H9 (cell line): ENCODE results near the gene TAOK1. TPM values are rescaled to one million over a fixed set of nuclear protein-coding genes. Genes with fewer than 3 reads are reported as not detected.

ENCODE experiments used
- DNase-seq: peaks from one replicate; pipeline ENCODE4 v3.0.0-alpha.2; 2017
- H2AFZ ChIP-seq: one replicate; pipeline ENCODE4 v1.6.1; 2013; ENCODE audit warnings: mild to moderate bottlenecking, low read length, control low read depth, moderate library complexity
- H2AK5ac ChIP-seq: 2 replicates; pipeline ENCODE4 v1.6.1; 2013; ENCODE audit warnings: low read length, control low read depth, mixed read lengths; ENCODE audit not compliant: insufficient read length
- H2BK120ac ChIP-seq: one replicate; pipeline ENCODE4 v1.6.1; 2013; ENCODE audit warnings: low read depth, mild to moderate bottlenecking, low read length, control low read depth, inconsistent platforms; ENCODE audit not compliant: poor library complexity, severe bottlenecking
- H2BK12ac ChIP-seq: 2 replicates; pipeline ENCODE4 v1.6.1; 2013; ENCODE audit warnings: low read length, control low read depth, mixed read lengths, low read depth; ENCODE audit not compliant: insufficient read length
- H2BK15ac ChIP-seq: 2 replicates; pipeline ENCODE4 v1.6.1; 2013; ENCODE audit warnings: low read depth, low read length, control low read depth
- H2BK20ac ChIP-seq: one replicate; pipeline ENCODE4 v1.6.1; 2013; ENCODE audit warnings: low read depth, mild to moderate bottlenecking, low read length, control low read depth, inconsistent platforms; ENCODE audit not compliant: poor library complexity, severe bottlenecking
- H2BK5ac ChIP-seq: 2 replicates; pipeline ENCODE4 v1.6.1; 2013; ENCODE audit warnings: low read length, control low read depth, mixed read lengths; ENCODE audit not compliant: insufficient read length
- H3K14ac ChIP-seq: 2 replicates; pipeline ENCODE4 v1.6.1; 2013; ENCODE audit warnings: low read length, control low read depth; ENCODE audit not compliant: insufficient read depth
- H3K18ac ChIP-seq: 2 replicates; pipeline ENCODE4 v1.6.1; 2013; ENCODE audit warnings: low read depth, mild to moderate bottlenecking, mixed read lengths, low read length, control low read depth; ENCODE audit not compliant: insufficient read length
- H3K23ac ChIP-seq: 2 replicates; pipeline ENCODE4 v1.6.1; 2013; ENCODE audit warnings: low read length, control low read depth, mixed read lengths, low read depth; ENCODE audit not compliant: insufficient read length
- H3K23me2 ChIP-seq: 2 replicates; pipeline ENCODE4 v1.6.1; 2013; ENCODE audit warnings: low read depth, mild to moderate bottlenecking, mixed read lengths, low read length, control low read depth; ENCODE audit not compliant: insufficient read length, poor library complexity, severe bottlenecking
- H3K27ac ChIP-seq: 2 replicates; pipeline ENCODE4 v1.5.1; 2013; ENCODE audit warnings: low read length, control low read depth, mixed read lengths, low read depth; ENCODE audit not compliant: insufficient read length
- H3K27me3 ChIP-seq: 2 replicates; pipeline ENCODE4 v1.6.1; 2013; ENCODE audit warnings: low read length, control low read depth, inconsistent platforms; ENCODE audit not compliant: insufficient read depth
- H3K4ac ChIP-seq: 2 replicates; pipeline ENCODE4 v1.6.1; 2013; ENCODE audit warnings: low read depth, mild to moderate bottlenecking, control low read depth, inconsistent platforms, low read length, moderate library complexity
- H3K4me1 ChIP-seq: 2 replicates; pipeline ENCODE4 v1.6.1; 2013; ENCODE audit warnings: low read length, control low read depth, inconsistent platforms; ENCODE audit not compliant: insufficient read depth
- H3K4me2 ChIP-seq: 2 replicates; pipeline ENCODE4 v1.6.1; 2013; ENCODE audit warnings: low read length, control low read depth, mixed read lengths; ENCODE audit not compliant: insufficient read length, insufficient read depth
- H3K56ac ChIP-seq: 2 replicates; pipeline ENCODE4 v1.6.1; 2013; ENCODE audit warnings: low read depth, mild to moderate bottlenecking, mixed read lengths, low read length, control low read depth; ENCODE audit not compliant: insufficient read length
- H3K79me1 ChIP-seq: 2 replicates; pipeline ENCODE4 v1.6.1; 2013; ENCODE audit warnings: low read depth, mild to moderate bottlenecking, moderate library complexity, low read length, control low read depth, inconsistent platforms; ENCODE audit not compliant: insufficient read depth, poor library complexity, severe bottlenecking
- H3K79me2 ChIP-seq: 2 replicates; pipeline ENCODE4 v1.6.1; 2013; ENCODE audit warnings: low read length, control low read depth, inconsistent platforms; ENCODE audit not compliant: insufficient read depth
- H3K9ac ChIP-seq: 2 replicates; pipeline ENCODE4 v1.6.1; 2013; ENCODE audit warnings: low read length, control low read depth, mixed read lengths; ENCODE audit not compliant: insufficient read length; ENCODE audit errors: extremely low read depth
- H3K9me3 ChIP-seq: one replicate; pipeline ENCODE4 v1.6.1; 2013; ENCODE audit warnings: low read depth, low read length, inconsistent platforms; ENCODE audit not compliant: control insufficient read depth
- H3T11ph ChIP-seq: one replicate; pipeline ENCODE4 v1.6.1; 2013; ENCODE audit warnings: mild to moderate bottlenecking, low read length, control low read depth, inconsistent platforms
- H4K20me1 ChIP-seq: one replicate; pipeline ENCODE4 v1.6.1; 2013; ENCODE audit not compliant: control insufficient read depth, insufficient read length, insufficient read depth
- H4K5ac ChIP-seq: 2 replicates; pipeline ENCODE4 v1.6.1; 2013; ENCODE audit warnings: low read depth, mild to moderate bottlenecking, mixed read lengths, low read length, control low read depth; ENCODE audit not compliant: insufficient read length
- H4K8ac ChIP-seq: replicated peaks from 2 replicates; pipeline ENCODE4 v1.6.1; 2013; ENCODE audit warnings: low read length, control low read depth, mixed read lengths, low read depth; ENCODE audit not compliant: insufficient read length
- H4K91ac ChIP-seq: 2 replicates; pipeline ENCODE4 v1.6.1; 2013; ENCODE audit warnings: low read depth, mild to moderate bottlenecking, moderate library complexity, mixed read lengths, low read length, control low read depth; ENCODE audit not compliant: insufficient read length
- H3K27ac Mint-ChIP-seq, 3 experiments: 2 replicates in 2 of 3; 3 replicates in 1 of 3; pipeline ENCODE4 v1.8.0; 2020 to 2021; ENCODE audit warnings: mixed read lengths in 3 of 3, mild to moderate bottlenecking in 1 of 3, moderate library complexity in 1 of 3
- H3K27me3 Mint-ChIP-seq: 2 replicates; pipeline ENCODE4 v1.8.0; 2021; ENCODE audit warnings: low read depth, mild to moderate bottlenecking, moderate library complexity, mixed read lengths
- H3K36me3 Mint-ChIP-seq, 3 experiments: 2 replicates in 2 of 3; 3 replicates in 1 of 3; pipeline ENCODE4 v1.8.0; 2020 to 2021; ENCODE audit warnings: low read depth in 3 of 3, mixed read lengths in 3 of 3; ENCODE audit not compliant: insufficient read depth in 1 of 3
- H3K4me1 Mint-ChIP-seq, 2 experiments: 2 replicates each; pipeline ENCODE4 v1.8.0; 2020; ENCODE audit warnings: mixed read lengths in 2 of 2
- H3K4me3 Mint-ChIP-seq, 2 experiments: 2 replicates in 1 of 2; 3 replicates in 1 of 2; pipeline ENCODE4 v1.8.0; 2020 to 2021; ENCODE audit warnings: mild to moderate bottlenecking in 2 of 2, mixed read lengths in 2 of 2, moderate library complexity in 1 of 2
- H3K9me3 Mint-ChIP-seq, 2 experiments: 2 replicates in 1 of 2; 3 replicates in 1 of 2; pipeline ENCODE4 v1.8.0; 2020; ENCODE audit warnings: mild to moderate bottlenecking in 2 of 2, mixed read lengths in 2 of 2, moderate library complexity in 1 of 2
- WGBS: extraction: QIAGEN DNeasy Blood & Tissue Kit; methylation state at CpG from one replicate; pipeline ENCODE4 v1.1.7; 2013; ENCODE audit warnings: missing lambda C conversion rate, low lambda C conversion rate, mixed read lengths; ENCODE audit not compliant: insufficient read length; ENCODE audit errors: extremely low coverage; 5-methylcytosine and 5-hydroxymethylcytosine counted together
- total RNA-seq: library from RNA; stranded (reverse); gene quantifications from 2 replicates; pipeline ENCODE4 v1.2.1, GENCODE V29; 2021
- TF ChIP-seq, protein P1 (sequence below): fragments of 200-600 bp; sonication (generic); conservative IDR thresholded peaks from 3 replicates; pipeline ENCODE4 v1.8.0; 2021; ENCODE audit warnings: antibody characterized with exemption, mild to moderate bottlenecking

TAOK1 gene
- total RNA-seq, 1 experiment from 2014 or later, result 93.0 TPM

DNA sequence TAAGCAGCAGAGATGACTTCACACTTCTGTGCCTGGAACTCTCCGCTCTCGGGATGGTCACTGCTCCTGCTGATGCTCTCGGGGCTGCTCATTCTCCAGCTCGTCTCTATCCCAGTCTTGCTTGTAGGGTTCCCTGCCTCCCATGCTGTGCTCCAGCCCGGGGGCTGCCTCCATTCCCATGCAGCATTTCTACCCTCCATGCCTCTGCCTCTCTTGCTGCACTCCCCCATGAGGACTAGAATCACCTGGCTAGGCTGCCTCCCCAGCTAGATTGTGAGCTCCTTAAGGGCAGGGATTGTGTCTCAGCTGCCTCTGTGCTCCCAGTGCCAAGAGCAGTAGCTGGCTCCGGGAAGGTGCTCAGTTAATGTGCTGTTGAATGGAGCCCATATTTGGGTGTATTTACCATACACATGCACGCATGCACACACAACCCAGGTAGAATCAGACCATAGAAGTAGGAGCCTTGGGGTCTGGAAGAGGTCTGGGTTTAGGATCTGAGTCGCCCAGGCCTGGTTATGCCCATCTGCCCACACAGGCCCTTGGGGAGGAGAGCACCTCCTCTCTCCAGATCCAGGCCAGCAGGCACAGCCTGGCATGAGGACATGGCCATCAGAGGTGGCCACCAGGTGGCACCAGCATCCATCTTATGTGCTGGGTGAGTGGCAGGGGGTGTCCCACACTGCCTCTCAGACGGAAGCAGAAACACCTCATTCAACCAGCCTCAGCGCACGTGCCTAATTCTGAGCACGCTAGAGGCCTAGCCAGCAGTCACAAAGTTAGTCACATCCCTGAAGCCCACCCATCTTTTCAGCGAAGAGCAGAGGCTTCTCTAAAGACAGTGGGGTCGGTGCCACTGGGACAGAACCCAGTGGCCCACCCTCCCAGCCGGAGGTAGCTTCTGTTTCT lies 190.0 kb downstream of the TAOK1 start:
- no peak overlapping the region for H3K4me2 ChIP-seq
- WGBS, result no CpG with 5 or more reads among the region's 15 CpGs
- no peak overlapping the region for H3K27ac ChIP-seq
- Mint-ChIP-seq H3K4me3 (peak overlapping the region in 1 of 2 experiments; percentile 12; a peak in 1 of 5 replicates), H3K27ac (peak overlapping the region in 2 of 3 experiments; percentile 62 to 93; a peak in 3 of 7 replicates), H3K36me3 (peaks cover 25 to 66% (median 50%) of the 10 kb centered on the region in 3 experiments), H3K27me3 (no peaks in the 10 kb centered on the region), H3K4me1 (peaks cover 14 to 19% of the 10 kb centered on the region in 2 experiments), H3K9me3 (no peaks in the 10 kb centered on the region)
- H2BK15ac ChIP-seq, result no peak overlapping the region
- H2BK120ac ChIP-seq, result no peak overlapping the region
- no peak overlapping the region for H2AFZ ChIP-seq
- no peak overlapping the region for H3K18ac ChIP-seq
- H4K91ac ChIP-seq, result no peak overlapping the region
- H3K79me1 ChIP-seq, result no peaks in the 10 kb centered on the region
- H2BK12ac ChIP-seq, result no peak overlapping the region
- H3K56ac ChIP-seq, result no peak overlapping the region
- peak; percentile 91 for DNase-seq
- no peak overlapping the region for H4K8ac ChIP-seq
- no peak overlapping the region for H2AK5ac ChIP-seq
- 0 out of 2 replicates have a peak, but pooled peaks cover 1% of the 10 kb centered on the region for H3K79me2 ChIP-seq
- no peak overlapping the region for H3T11ph ChIP-seq
- H3K4ac ChIP-seq, result no peak overlapping the region
- H3K4me1 ChIP-seq, result peaks cover 4% of the 10 kb centered on the region; the same call in 1 of the 2 replicates
- no peaks in the 10 kb centered on the region for H3K27me3 ChIP-seq
- no peak overlapping the region for H2BK20ac ChIP-seq
- H4K5ac ChIP-seq, result no peak overlapping the region
- H4K20me1 ChIP-seq, result peaks cover 2% of the 10 kb centered on the region
- no peak overlapping the region for H3K14ac ChIP-seq
- TF ChIP-seq, protein P1, sequence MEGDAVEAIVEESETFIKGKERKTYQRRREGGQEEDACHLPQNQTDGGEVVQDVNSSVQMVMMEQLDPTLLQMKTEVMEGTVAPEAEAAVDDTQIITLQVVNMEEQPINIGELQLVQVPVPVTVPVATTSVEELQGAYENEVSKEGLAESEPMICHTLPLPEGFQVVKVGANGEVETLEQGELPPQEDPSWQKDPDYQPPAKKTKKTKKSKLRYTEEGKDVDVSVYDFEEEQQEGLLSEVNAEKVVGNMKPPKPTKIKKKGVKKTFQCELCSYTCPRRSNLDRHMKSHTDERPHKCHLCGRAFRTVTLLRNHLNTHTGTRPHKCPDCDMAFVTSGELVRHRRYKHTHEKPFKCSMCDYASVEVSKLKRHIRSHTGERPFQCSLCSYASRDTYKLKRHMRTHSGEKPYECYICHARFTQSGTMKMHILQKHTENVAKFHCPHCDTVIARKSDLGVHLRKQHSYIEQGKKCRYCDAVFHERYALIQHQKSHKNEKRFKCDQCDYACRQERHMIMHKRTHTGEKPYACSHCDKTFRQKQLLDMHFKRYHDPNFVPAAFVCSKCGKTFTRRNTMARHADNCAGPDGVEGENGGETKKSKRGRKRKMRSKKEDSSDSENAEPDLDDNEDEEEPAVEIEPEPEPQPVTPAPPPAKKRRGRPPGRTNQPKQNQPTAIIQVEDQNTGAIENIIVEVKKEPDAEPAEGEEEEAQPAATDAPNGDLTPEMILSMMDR, result peak; percentile 89
- no peak overlapping the region for H3K9ac ChIP-seq
- H3K23ac ChIP-seq, result no peak overlapping the region
- H2BK5ac ChIP-seq, result no peak overlapping the region
- no peaks in the 10 kb centered on the region for H3K23me2 ChIP-seq
- H3K9me3 ChIP-seq, result no peaks in the 10 kb centered on the region
